ENCODE results near the gene SLC24A3. TPM values are rescaled to one million over a fixed set of nuclear protein-coding genes. Genes with fewer than 3 reads are reported as not detected.

Gene SLC24A3
- total RNA-seq, 4 donors from 2014 or later = 4.2 to 6.4 (median 5.6) TPM

GRCh38 chr20:19330731-19331130 is 118.3 kb downstream of the SLC24A3 start:
- H3K4me1 ChIP-seq = no peaks in the 10 kb centered on the region
- H3K4me3 ChIP-seq = no peak overlapping the region
- 65% methylated on average over 1 of the region's 1 CpG for WGBS
- H3K27ac ChIP-seq = no peak overlapping the region
- H3K9me3 ChIP-seq = no peaks in the 10 kb centered on the region
- TF ChIP-seq POLR2A (IDR thresholded peaks at IDR 0.05) (no peak), EP300 (IDR thresholded peaks at IDR 0.05) (no peak), CTCF (IDR thresholded peaks at IDR 0.05) (no peak), POLR2AphosphoS5 (IDR thresholded peaks at IDR 0.05) (no peak)
- H3K36me3 ChIP-seq = no peaks in the 10 kb centered on the region
- H3K27me3 ChIP-seq = no peaks in the 10 kb centered on the region
- no peak for DNase-seq (ENCODE audit: low spot score in 2 of 2)

- H3K9me3 ChIP-seq = no peaks in the 10 kb centered on the region
- H3K4me1 ChIP-seq = peaks cover 3% of the 10 kb centered on the region
- TF ChIP-seq POLR2A (IDR thresholded peaks at IDR 0.05) (no peak), EP300 (IDR thresholded peaks at IDR 0.05) (no peak), POLR2AphosphoS5 (IDR thresholded peaks at IDR 0.05) (no peak)
- H3K4me3 ChIP-seq = no peak overlapping the region
- H3K27ac ChIP-seq = no peak overlapping the region
- DNase-seq (ENCODE audit: low spot score in 2 of 2) = no peak
- no peaks in the 10 kb centered on the region for H3K27me3 ChIP-seq
- 72% methylated on average over 4 of the region's 4 CpGs for WGBS
- H3K36me3 ChIP-seq = no peaks in the 10 kb centered on the region
Measured at GRCh38 chr20:19333563-19333962, 121.1 kb downstream of the SLC24A3 start.

- Histone ChIP-seq H3K36me3 (no peaks in the 10 kb centered on the region), H3K9me3 (no peaks in the 10 kb centered on the region), H3K27me3 (no peaks in the 10 kb centered on the region), H3K27ac (no peak overlapping the region), H3K4me3 (no peak overlapping the region), H3K4me1 (peaks cover 8% of the 10 kb centered on the region)
- DNase-seq (ENCODE audit: low spot score in 2 of 2) = no peak
- TF ChIP-seq POLR2AphosphoS5 (IDR thresholded peaks at IDR 0.05) = no peak
- TF ChIP-seq CTCF (IDR thresholded peaks at IDR 0.05) = no peak
- TF ChIP-seq POLR2A (IDR thresholded peaks at IDR 0.05) = no peak
- no peak for TF ChIP-seq EP300 (IDR thresholded peaks at IDR 0.05)
- WGBS = 88% methylated on average over 1 of the region's 1 CpG
Measured at GRCh38 chr20:19335341-19335740, 122.9 kb downstream of the SLC24A3 start.

- no peak for TF ChIP-seq EP300 (IDR thresholded peaks at IDR 0.05)
- no peak overlapping the region for H3K4me3 ChIP-seq
- no peaks in the 10 kb centered on the region for H3K9me3 ChIP-seq
- 69% methylated on average over 2 of the region's 2 CpGs for WGBS
- H3K27ac ChIP-seq = no peak overlapping the region
- H3K27me3 ChIP-seq = no peaks in the 10 kb centered on the region
- peaks cover 8% of the 10 kb centered on the region for H3K4me1 ChIP-seq
- DNase-seq (ENCODE audit: low spot score in 2 of 2) = no peak
- H3K36me3 ChIP-seq = no peaks in the 10 kb centered on the region
Measured at GRCh38 chr20:19335916-19336315, 123.5 kb downstream of the SLC24A3 start.

- H3K9me3 ChIP-seq = no peaks in the 10 kb centered on the region
- no peak for DNase-seq (ENCODE audit: low spot score in 2 of 2)
- H3K36me3 ChIP-seq = no peaks in the 10 kb centered on the region
- peaks cover 9% of the 10 kb centered on the region for H3K4me1 ChIP-seq
- no peak overlapping the region for H3K27ac ChIP-seq
- no peaks in the 10 kb centered on the region for H3K27me3 ChIP-seq
- TF ChIP-seq POLR2AphosphoS5 (IDR thresholded peaks at IDR 0.05) (no peak), POLR2A (IDR thresholded peaks at IDR 0.05) (no peak), EP300 (IDR thresholded peaks at IDR 0.05) (no peak), CTCF (IDR thresholded peaks at IDR 0.05) (no peak)
- H3K4me3 ChIP-seq = no peak overlapping the region
- 55% methylated on average over 7 of the region's 7 CpGs for WGBS
Measured at GRCh38 chr20:19336631-19337030, 124.2 kb downstream of the SLC24A3 start.

- H3K4me1 ChIP-seq = peaks cover 11% of the 10 kb centered on the region
- TF ChIP-seq POLR2AphosphoS5 (IDR thresholded peaks at IDR 0.05) = no peak
- no peak for TF ChIP-seq CTCF (IDR thresholded peaks at IDR 0.05)
- TF ChIP-seq POLR2A (IDR thresholded peaks at IDR 0.05) = no peak
- no peak for TF ChIP-seq EP300 (IDR thresholded peaks at IDR 0.05)
- no peaks in the 10 kb centered on the region for H3K9me3 ChIP-seq
- no peak overlapping the region for H3K4me3 ChIP-seq
- no peaks in the 10 kb centered on the region for H3K36me3 ChIP-seq
- H3K27ac ChIP-seq = no peak overlapping the region
- H3K27me3 ChIP-seq = no peaks in the 10 kb centered on the region
- 96% methylated on average over 3 of the region's 3 CpGs for WGBS
- no peak for DNase-seq (ENCODE audit: low spot score in 2 of 2)
Measured at GRCh38 chr20:19338380-19338779, 125.9 kb downstream of the SLC24A3 start.

Data from suprapubic skin (tissue), 4 donors.